GM12878 (cell line): ENCODE data around the gene SORCS2.

Experiments
- CREB1 ChIP-seq: IDR thresholded peaks from 2 replicates; pipeline ENCODE4 v1.6.1; 2012; ENCODE audit warnings: low read depth, mild to moderate bottlenecking, inconsistent platforms
- CTCF ChIP-seq, 3 experiments: IDR thresholded peaks in 2 of 3; conservative IDR thresholded peaks in 1 of 3; 2 replicates each; pipeline ENCODE4 v1.5.1; 2011; ENCODE audit warnings: low read depth in 3 of 3, low read length in 3 of 3, mild to moderate bottlenecking in 3 of 3, control low read depth in 2 of 3, moderate library complexity in 2 of 3, inconsistent platforms in 1 of 3, mixed read lengths in 1 of 3; ENCODE audit not compliant: control insufficient read depth in 2 of 3, insufficient read depth in 1 of 3; ENCODE audit errors: extremely low read depth in 1 of 3
- HDAC6 ChIP-seq: fragments of 200-600 bp; sonication (generic); IDR thresholded peaks from one replicate; pipeline ENCODE4 v1.8.0; 2017; ENCODE audit warnings: antibody characterized with exemption; ENCODE audit not compliant: unreplicated experiment
- MAX ChIP-seq: IDR thresholded peaks from 2 replicates; pipeline ENCODE4 v1.6.1; 2012; ENCODE audit warnings: low read depth, low read length, improper control_type of control experiment
- NFIC ChIP-seq: IDR thresholded peaks from 2 replicates; pipeline ENCODE4 v1.6.1; 2012; ENCODE audit warnings: low read depth, mild to moderate bottlenecking, inconsistent platforms, low read length, moderate library complexity
- PBX3 ChIP-seq: IDR thresholded peaks from 2 replicates; pipeline ENCODE4 v1.6.1; 2011; ENCODE audit warnings: mild to moderate bottlenecking, low read depth, low read length, moderate library complexity; ENCODE audit not compliant: insufficient replicate concordance
- RBBP5 ChIP-seq: fragments of 200-600 bp; sonication (generic); conservative IDR thresholded peaks from 2 replicates; pipeline ENCODE4 v1.6.1; 2016
- REST ChIP-seq: IDR thresholded peaks from 2 replicates; pipeline ENCODE4 v1.6.1; 2012; ENCODE audit warnings: mild to moderate bottlenecking, low read depth, low read length
- SIN3A ChIP-seq: IDR thresholded peaks from 2 replicates; pipeline ENCODE4 v1.6.1; 2012; ENCODE audit warnings: low read depth, low read length, improper control_type of control experiment

- TF ChIP-seq HDAC6 = no peak
- no peak for TF ChIP-seq RBBP5
- TF ChIP-seq REST = no peak
- no peak for TF ChIP-seq CTCF (IDR thresholded peaks at IDR 0.05 in 2 of 3, conservative IDR thresholded peaks at IDR 0.05 in 1 of 3; ENCODE audit: control insufficient read depth in 2 of 3, extremely low read depth in 1 of 3, insufficient read depth in 1 of 3, low read depth in 3 of 3, low read length in 3 of 3)
- no peak for TF ChIP-seq SIN3A
- no peak for TF ChIP-seq NFIC
- no peak for TF ChIP-seq MAX
- no peak for TF ChIP-seq CREB1
- TF ChIP-seq PBX3 = no peak
These were observed 105.0 kb downstream of the SORCS2 start for GRCh38 chr4:7297374-7297773.
